NB4 (cell line): Measurements from ENCODE around the gene CLN5.

Experiments
- DNase-seq: peaks from one replicate; pipeline ENCODE4 v3.0.0; 2010; ENCODE audit warnings: low read depth
- H3K4me3 ChIP-seq: one replicate; pipeline ENCODE4 v1.5.1; 2011; ENCODE audit warnings: mild to moderate bottlenecking, low read depth, low read length, moderate library complexity
- MYC ChIP-seq: IDR thresholded peaks from 2 replicates; pipeline ENCODE4 v1.6.1; 2011; ENCODE audit warnings: low read depth, low read length
- POLR2A ChIP-seq: IDR thresholded peaks from 2 replicates; pipeline ENCODE4 v1.6.1; 2011; ENCODE audit warnings: mild to moderate bottlenecking; ENCODE audit not compliant: insufficient read length; ENCODE audit errors: extremely low read depth
- TF ChIP-seq, protein P1 (sequence below): IDR thresholded peaks from 2 replicates; pipeline ENCODE4 v1.6.1; 2011; ENCODE audit warnings: low read depth, low read length
- TF ChIP-seq, protein P2 (sequence below): IDR thresholded peaks from one replicate; pipeline ENCODE4 v1.5.1; 2012; ENCODE audit warnings: low read depth, low read length

Gene CLN5

DNA sequence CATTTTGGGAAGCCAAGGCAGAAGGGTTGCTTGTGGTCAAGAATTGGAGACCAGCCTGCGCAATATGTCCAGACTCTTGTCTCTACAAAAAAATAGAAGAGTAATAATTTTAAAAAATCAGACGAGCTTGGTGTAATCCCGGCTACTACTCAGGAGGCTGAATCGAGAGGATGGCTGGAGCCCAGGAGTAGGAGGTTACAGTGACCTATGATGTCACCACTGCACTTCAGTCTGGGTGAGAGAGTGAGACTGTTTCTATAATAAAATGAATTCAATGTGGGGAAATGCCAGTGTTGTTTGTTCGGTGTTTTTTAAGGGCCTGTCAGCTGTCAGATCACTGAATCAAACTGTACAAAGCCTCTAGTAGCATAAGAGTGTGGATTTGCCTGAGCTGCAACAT is 36.3 kb downstream of the CLN5 start:
- no peak overlapping the region for H3K4me3 ChIP-seq
- no peak for DNase-seq
- TF ChIP-seq MYC (no peak), POLR2A (no peak)
- TF ChIP-seq, protein P1, sequence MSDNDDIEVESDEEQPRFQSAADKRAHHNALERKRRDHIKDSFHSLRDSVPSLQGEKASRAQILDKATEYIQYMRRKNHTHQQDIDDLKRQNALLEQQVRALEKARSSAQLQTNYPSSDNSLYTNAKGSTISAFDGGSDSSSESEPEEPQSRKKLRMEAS = no peak
- TF ChIP-seq, protein P2, sequence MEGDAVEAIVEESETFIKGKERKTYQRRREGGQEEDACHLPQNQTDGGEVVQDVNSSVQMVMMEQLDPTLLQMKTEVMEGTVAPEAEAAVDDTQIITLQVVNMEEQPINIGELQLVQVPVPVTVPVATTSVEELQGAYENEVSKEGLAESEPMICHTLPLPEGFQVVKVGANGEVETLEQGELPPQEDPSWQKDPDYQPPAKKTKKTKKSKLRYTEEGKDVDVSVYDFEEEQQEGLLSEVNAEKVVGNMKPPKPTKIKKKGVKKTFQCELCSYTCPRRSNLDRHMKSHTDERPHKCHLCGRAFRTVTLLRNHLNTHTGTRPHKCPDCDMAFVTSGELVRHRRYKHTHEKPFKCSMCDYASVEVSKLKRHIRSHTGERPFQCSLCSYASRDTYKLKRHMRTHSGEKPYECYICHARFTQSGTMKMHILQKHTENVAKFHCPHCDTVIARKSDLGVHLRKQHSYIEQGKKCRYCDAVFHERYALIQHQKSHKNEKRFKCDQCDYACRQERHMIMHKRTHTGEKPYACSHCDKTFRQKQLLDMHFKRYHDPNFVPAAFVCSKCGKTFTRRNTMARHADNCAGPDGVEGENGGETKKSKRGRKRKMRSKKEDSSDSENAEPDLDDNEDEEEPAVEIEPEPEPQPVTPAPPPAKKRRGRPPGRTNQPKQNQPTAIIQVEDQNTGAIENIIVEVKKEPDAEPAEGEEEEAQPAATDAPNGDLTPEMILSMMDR = no peak

DNA sequence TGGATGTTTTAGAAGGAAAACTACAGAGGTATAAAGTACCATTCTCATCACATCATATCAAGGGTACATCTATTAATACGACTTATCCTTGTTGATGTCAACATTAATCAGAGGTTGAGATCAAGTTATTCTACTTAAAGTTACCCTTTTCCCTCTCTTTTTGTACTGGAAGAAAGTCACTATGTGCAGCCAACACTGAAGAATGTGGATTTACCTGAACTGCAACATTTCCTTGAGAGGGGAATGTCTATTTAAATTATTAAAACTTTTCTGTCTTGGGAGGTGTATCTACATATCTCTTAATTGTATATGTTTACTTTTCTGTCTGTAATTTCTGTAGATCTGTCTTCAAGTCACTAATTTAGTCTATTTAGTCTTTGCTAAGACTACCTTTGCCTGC is 37.6 kb downstream of the CLN5 start:
- TF ChIP-seq MYC (no peak), POLR2A (no peak)
- TF ChIP-seq, protein P2 = no peak
- TF ChIP-seq, protein P1 = no peak
- DNase-seq = no peak
- H3K4me3 ChIP-seq = no peak overlapping the region

DNA sequence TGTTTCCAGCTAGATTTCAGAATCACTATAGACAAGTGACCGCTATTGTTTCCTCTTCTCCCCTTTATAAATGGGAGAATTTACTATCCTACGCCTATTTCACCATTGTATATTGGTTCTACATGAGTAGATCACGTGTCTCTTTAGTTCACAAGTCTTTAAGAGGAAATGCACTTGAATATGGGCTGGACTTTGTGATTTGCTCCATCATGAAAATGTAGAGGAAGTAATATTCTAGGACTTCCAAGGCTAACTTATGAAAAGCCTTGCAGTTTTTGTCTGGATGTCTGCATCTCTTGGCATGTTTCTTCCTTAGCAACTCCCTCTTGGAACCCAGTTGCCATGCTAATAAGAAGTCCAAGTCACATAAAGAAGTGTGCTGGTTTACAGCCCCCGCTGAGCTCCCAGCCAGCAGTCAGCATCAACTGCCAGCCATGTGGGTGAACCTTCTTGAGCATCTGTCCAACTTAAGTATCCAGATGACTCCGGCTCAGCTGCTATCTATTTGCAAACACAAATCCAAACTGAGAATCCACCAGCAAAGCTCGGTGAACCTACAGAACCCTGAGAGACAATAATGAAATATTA is 39.9 kb downstream of the CLN5 start:
- no peak for DNase-seq
- TF ChIP-seq POLR2A = no peak
- no peak for TF ChIP-seq MYC
- TF ChIP-seq, protein P2 = no peak
- TF ChIP-seq, protein P1 = no peak
- H3K4me3 ChIP-seq = no peak overlapping the region

DNA sequence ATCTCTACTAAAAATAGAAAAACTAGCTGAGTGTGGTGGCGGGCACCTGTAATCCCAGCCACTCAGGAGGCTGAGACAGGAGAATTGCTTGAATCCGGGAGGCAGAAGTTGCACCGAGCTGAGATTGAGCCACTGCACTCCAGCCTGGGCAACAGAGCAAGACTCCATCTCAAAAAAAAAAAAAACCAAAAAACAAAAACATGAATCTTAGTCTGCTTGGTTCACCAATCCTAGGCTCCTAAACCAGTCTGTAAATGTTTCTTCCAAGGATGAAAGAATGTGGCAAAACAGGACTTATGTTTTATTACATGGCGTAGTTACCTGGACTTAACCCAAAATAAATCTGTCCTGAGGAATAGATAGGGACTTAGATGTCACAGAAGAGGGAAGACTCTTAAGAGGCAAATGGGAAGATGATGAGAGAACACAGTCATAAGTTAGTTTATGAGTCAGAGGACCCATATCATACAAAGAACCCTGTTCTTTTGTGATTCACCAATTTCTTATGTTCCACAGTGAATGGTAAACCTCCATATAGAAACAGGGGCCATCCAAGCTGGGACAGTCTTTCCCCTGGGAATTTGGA is 41.9 kb downstream of the CLN5 start:
- no peak for DNase-seq
- H3K4me3 ChIP-seq = no peak overlapping the region
- TF ChIP-seq, protein P2 = no peak
- TF ChIP-seq POLR2A (no peak), MYC (no peak)
- TF ChIP-seq, protein P1 = no peak

DNA sequence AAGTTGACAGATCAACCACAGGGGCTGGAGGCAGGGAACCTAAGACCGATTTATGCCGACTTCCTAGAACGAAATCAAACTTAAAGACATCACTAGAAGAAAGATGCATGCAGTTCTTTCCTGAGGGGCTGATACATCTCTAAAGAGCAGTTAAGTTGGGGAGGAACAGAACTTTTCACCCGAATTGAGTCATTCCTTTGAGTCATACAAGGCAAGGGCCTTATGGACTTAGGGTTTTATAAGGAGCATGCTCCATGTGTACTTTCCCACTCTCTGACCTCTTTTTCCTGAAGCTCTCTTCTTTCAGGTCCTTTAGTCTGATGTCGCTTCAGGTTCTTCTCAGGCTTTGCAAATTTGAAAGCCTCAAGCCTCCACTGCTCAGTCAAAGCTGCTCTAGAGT is 43.0 kb downstream of the CLN5 start:
- TF ChIP-seq POLR2A = no peak
- no peak for TF ChIP-seq MYC
- H3K4me3 ChIP-seq = no peak overlapping the region
- no peak for DNase-seq

DNA sequence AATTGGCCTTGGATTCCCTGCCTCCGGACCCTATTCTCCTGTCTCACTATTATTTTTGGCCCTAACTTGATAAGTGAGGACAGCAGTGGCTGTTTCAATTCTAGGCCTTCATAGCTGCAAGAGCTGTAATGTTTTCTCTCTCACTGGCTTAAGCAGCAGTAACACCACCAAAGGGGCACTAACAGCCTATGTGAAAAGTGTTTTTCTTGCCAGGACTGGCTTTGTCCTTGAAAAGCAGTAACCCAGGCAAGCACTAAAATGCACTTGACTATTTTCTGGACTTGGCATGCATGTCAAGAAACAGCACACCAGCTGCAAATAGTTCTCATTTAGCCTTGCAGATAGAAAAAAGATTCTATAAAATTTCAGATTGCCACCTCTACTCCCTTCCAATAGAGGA is 44.4 kb downstream of the CLN5 start:
- TF ChIP-seq POLR2A (no peak), MYC (no peak)
- TF ChIP-seq, protein P1 = no peak
- DNase-seq = no peak
- H3K4me3 ChIP-seq = no peak overlapping the region
